WTC11 (cell line): ENCODE data around the gene SLC44A1. TPM values are rescaled to one million over a fixed set of nuclear protein-coding genes. Genes with fewer than 3 reads are reported as not detected.

Experiments
- ATAC-seq: fragments of 200-7000 bp; cut with Tn5 transposase; 2 replicates; pipeline ENCODE4 v1.10.0; 2021; ENCODE audit warnings: mild to moderate bottlenecking, moderate library complexity
- CTCF ChIA-PET: fragments of 300-600 bp; sonication (Branson Sonifier 250); formaldehyde crosslinking; loops from one replicate; lab custom pipeline; 2021; ENCODE audit warnings: antibody characterized with exemption; lab: Charles Lee
- POLR2A ChIA-PET: fragments of 350-600 bp; sonication (Branson Sonifier 250); formaldehyde crosslinking; loops from one replicate; lab custom pipeline; 2021; ENCODE audit warnings: antibody characterized with exemption; lab: Charles Lee
- DNase-seq: peaks from one replicate; pipeline ENCODE4 v3.0.0; 2021; ENCODE audit warnings: low spot score
- H3K27ac Mint-ChIP-seq: 2 replicates; pipeline ENCODE4 v1.8.0; 2021; ENCODE audit warnings: mixed read lengths
- H3K27me3 Mint-ChIP-seq: 2 replicates; pipeline ENCODE4 v1.8.0; 2021; ENCODE audit warnings: low read depth, mild to moderate bottlenecking, moderate library complexity, mixed read lengths
- H3K36me3 Mint-ChIP-seq: 2 replicates; pipeline ENCODE4 v1.8.0; 2021; ENCODE audit warnings: mixed read lengths
- H3K4me1 Mint-ChIP-seq: 2 replicates; pipeline ENCODE4 v1.8.0; 2022; ENCODE audit warnings: mixed read lengths
- H3K4me3 Mint-ChIP-seq: 2 replicates; pipeline ENCODE4 v1.8.0; 2021; ENCODE audit warnings: mild to moderate bottlenecking, moderate library complexity, mixed read lengths
- H3K9me3 Mint-ChIP-seq: 2 replicates; pipeline ENCODE4 v1.8.0; 2021; ENCODE audit warnings: mixed read lengths
- ARID4B ChIP-seq: sonication (generic); formaldehyde crosslinking; IDR thresholded peaks from 2 replicates; pipeline ENCODE4 v1.8.0; 2023; ENCODE audit warnings: missing genetic modification reagents, mild to moderate bottlenecking, borderline replicate concordance
- ATF1 ChIP-seq: sonication (generic); formaldehyde crosslinking; IDR thresholded peaks from 2 replicates; pipeline ENCODE4 v1.8.1; 2023; ENCODE audit warnings: mild to moderate bottlenecking, moderate library complexity, missing genetic modification reagents
- ATF6 ChIP-seq: sonication (generic); formaldehyde crosslinking; IDR thresholded peaks from 2 replicates; pipeline ENCODE4 v1.8.1; 2023; ENCODE audit warnings: mild to moderate bottlenecking, missing genetic modification reagents
- CREM ChIP-seq: sonication (generic); formaldehyde crosslinking; IDR thresholded peaks from 2 replicates; pipeline ENCODE4 v1.8.1; 2022; ENCODE audit warnings: mild to moderate bottlenecking, missing genetic modification reagents, moderate library complexity
- E2F1 ChIP-seq: sonication (generic); formaldehyde crosslinking; IDR thresholded peaks from 2 replicates; pipeline ENCODE4 v1.8.0; 2022; ENCODE audit warnings: mild to moderate bottlenecking, missing genetic modification reagents
- FOXP4 ChIP-seq: sonication (generic); formaldehyde crosslinking; IDR thresholded peaks from 2 replicates; pipeline ENCODE4 v1.8.0; 2022; ENCODE audit warnings: mild to moderate bottlenecking, missing genetic modification reagents
- GTF2I ChIP-seq: fragments of 250-450 bp; sonication (Bioruptor Pico); conservative IDR thresholded peaks from 2 replicates; pipeline ENCODE4 v1.4.0; 2021; ENCODE audit warnings: mild to moderate bottlenecking
- PRDM15 ChIP-seq: sonication (generic); formaldehyde crosslinking; IDR thresholded peaks from 2 replicates; pipeline ENCODE4 v1.8.0; 2022; ENCODE audit warnings: missing genetic modification reagents
- RORB ChIP-seq: fragments of 250-450 bp; sonication (Bioruptor Pico); IDR thresholded peaks from 2 replicates; pipeline ENCODE4 v1.9.0; 2021; ENCODE audit warnings: mild to moderate bottlenecking
- SMAD3 ChIP-seq: sonication (generic); formaldehyde crosslinking; IDR thresholded peaks from 2 replicates; pipeline ENCODE4 v1.8.0; 2022; ENCODE audit warnings: missing genetic modification reagents, mild to moderate bottlenecking, borderline replicate concordance
- TEAD1 ChIP-seq: sonication (generic); formaldehyde crosslinking; IDR thresholded peaks from 2 replicates; pipeline ENCODE4 v1.8.0; 2022; ENCODE audit warnings: mild to moderate bottlenecking, missing genetic modification reagents
- ZNF219 ChIP-seq: sonication (generic); formaldehyde crosslinking; IDR thresholded peaks from 2 replicates; pipeline ENCODE4 v1.8.0; 2023; ENCODE audit warnings: missing genetic modification reagents, mild to moderate bottlenecking, borderline replicate concordance
- ZNF232 ChIP-seq: sonication (generic); formaldehyde crosslinking; IDR thresholded peaks from 2 replicates; pipeline ENCODE4 v1.8.0; 2022; ENCODE audit warnings: mild to moderate bottlenecking, missing genetic modification reagents
- ZNF263 ChIP-seq: sonication (generic); formaldehyde crosslinking; IDR thresholded peaks from 2 replicates; pipeline ENCODE4 v1.8.1; 2022; ENCODE audit warnings: low read depth, mild to moderate bottlenecking, moderate library complexity, missing genetic modification reagents
- total RNA-seq: library from RNA; stranded (reverse); gene quantifications from 3 replicates; pipeline ENCODE4 v1.2.3, GENCODE V29; 2021

The SLC44A1 gene
- total RNA-seq, 1 experiment from 2014 or later: 48.9 TPM

GRCh38 chr9:105198865-105199264 is 45.6 kb upstream of the SLC44A1 start:
- H3K27me3 Mint-ChIP-seq: no peaks in the 10 kb centered on the region
- DNase-seq (no peak), ATAC-seq (no peak)
- ChIA-PET POLR2A (interaction anchor here (0.7 to 1.0 kb wide), 2 partner anchors 46 to 98 kb away, joined by 5 read pairs; partner anchors contain the start of gene SLC44A1), CTCF (interaction anchor here (0.6 kb wide), 1 partner anchor 147 kb away, joined by 3 read pairs; no protein-coding TSS in a partner anchor)
- H3K4me3 Mint-ChIP-seq: no peak overlapping the region
- H3K27ac Mint-ChIP-seq: no peak overlapping the region
- no peaks in the 10 kb centered on the region for H3K36me3 Mint-ChIP-seq
- peaks cover 3% of the 10 kb centered on the region; the same call in 1 of the 2 replicates for H3K4me1 Mint-ChIP-seq
- no peak for TF ChIP-seq ZNF232 (CRISPR knock-in tag)
- TF ChIP-seq TEAD1 (CRISPR knock-in tag): no peak
- peaks cover 4% of the 10 kb centered on the region for H3K9me3 Mint-ChIP-seq

GRCh38 chr9:105204416-105204815 is 40.0 kb upstream of the SLC44A1 start:
- POLR2A ChIA-PET: no interaction called here
- H3K36me3 Mint-ChIP-seq: no peaks in the 10 kb centered on the region
- no peaks in the 10 kb centered on the region for H3K9me3 Mint-ChIP-seq
- H3K4me1 Mint-ChIP-seq: no peaks in the 10 kb centered on the region
- CTCF ChIA-PET: no interaction called here
- no peak overlapping the region for H3K4me3 Mint-ChIP-seq
- no peak for ATAC-seq
- TF ChIP-seq TEAD1 (CRISPR knock-in tag) (no peak), GTF2I (CRISPR knock-in tag) (no peak), PRDM15 (CRISPR knock-in tag) (no peak), FOXP4 (CRISPR knock-in tag) (no peak), ARID4B (no peak), E2F1 (CRISPR knock-in tag) (no peak), ATF1 (CRISPR knock-in tag) (no peak), CREM (CRISPR knock-in tag) (no peak), SMAD3 (CRISPR knock-in tag) (no peak), ATF6 (CRISPR knock-in tag) (no peak), ZNF263 (CRISPR knock-in tag) (no peak), ZNF232 (CRISPR knock-in tag) (no peak), RORB (CRISPR knock-in tag) (no peak), ZNF219 (CRISPR knock-in tag) (no peak)
- H3K27ac Mint-ChIP-seq: no peak overlapping the region
- H3K27me3 Mint-ChIP-seq: no peaks in the 10 kb centered on the region
- DNase-seq: no peak
